ENCODE results near the gene PSMC5. TPM values are rescaled to one million over a fixed set of nuclear protein-coding genes. Genes with fewer than 3 reads are reported as not detected.
"Not testable (repeated sequence)": the region's sequence is repeated elsewhere in the genome, so short reads cannot be mapped to it uniquely, and the experiment has no call there.

Gene PSMC5
- polyA plus RNA-seq (ENCODE audit: low read depth in 6 of 6), result 100 to 1,000 TPM; 107 to 220 (median 118) TPM

DNA sequence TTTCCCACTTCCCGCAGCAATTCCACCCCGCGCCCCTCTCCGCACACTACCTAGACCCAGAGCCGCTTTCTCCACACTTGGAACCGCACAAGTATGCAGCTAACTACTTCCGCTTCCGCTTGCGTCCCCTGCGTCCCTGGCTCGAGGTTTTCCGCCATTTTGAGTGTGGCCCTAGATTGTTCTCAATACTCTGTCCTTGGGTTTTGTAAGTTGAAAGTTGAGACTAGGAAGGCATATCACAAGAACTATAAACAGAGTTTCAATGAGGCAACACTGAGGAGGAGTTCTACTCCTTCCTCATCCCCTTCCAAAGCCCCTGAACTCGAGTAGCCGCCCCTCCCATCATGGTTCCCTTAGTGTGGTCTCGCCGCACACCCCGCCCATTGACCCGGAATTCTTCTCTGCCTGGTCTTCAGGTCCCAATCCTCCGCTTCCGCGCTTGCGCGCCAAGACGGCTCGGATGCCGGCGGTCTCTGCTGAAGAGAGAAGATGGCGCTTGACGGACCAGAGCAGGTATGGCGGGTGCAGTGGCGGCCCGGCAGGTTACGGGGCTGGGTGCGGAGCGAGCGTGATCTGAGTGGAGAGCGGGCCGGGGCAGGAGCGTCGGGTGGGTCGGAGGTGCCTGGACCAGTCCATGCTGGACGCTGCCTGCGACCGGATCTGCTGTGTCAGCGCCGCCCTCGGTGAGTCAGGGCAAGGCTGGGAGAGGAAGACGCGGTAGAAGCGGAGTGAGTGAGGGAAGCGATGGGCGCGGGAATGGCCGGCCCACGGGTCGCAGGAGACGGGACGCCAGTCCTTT, at the start of gene PSMC5, which contains the start of gene FTSJ3:
PSMC5 (plus strand) TSS at position 430 of the 799 bp plus-strand sequence; CDS start at position 490, 60 bp downstream.
FTSJ3 (minus strand) TSS at position 662 of the 799 bp plus-strand sequence. CDS start 761 bp downstream, outside the sequence.
- Mint-ChIP-seq H3K27me3 (no peaks in the 10 kb centered on the region), H3K4me3 (peak within 1 kb of the TSS; percentile 95 to 99 (median 96)), H3K36me3 (peaks cover 6 to 27% of the 10 kb centered on the region in 2 donors), H3K9me3 (no peaks in the 10 kb centered on the region), H3K4me1 (peaks cover 63 to 88% (median 72%) of the 10 kb centered on the region in 3 donors), H3K27ac (peak within 1 kb of the TSS; percentile 97 to 100 (median 99))
- peak; percentile 95 for DNase-seq
- peak; percentile 94 for ATAC-seq (ENCODE audit: low read depth in 2 of 2)

DNA sequence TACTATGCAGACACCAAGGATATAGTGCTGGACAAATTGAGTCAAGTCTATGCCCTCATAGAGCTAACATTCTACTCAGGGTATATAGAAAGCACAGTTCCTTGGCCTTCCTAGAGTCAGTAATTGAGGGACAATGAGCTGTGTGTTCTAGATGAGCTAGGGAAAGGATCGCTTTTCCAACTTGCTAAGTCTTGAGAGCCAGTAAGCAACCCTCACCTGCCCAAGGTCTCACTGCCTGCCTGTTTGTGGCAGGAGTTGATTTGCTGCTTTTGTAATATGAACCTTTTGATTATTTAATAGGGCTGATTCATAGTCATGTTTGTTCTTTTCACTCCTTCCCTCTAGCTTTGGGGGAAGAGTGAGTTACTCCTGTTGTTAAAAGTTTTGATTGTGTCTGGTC, 46.7 kb upstream of the PSMC5 start:
- Mint-ChIP-seq H3K4me1 (peaks cover 50 to 70% (median 66%) of the 10 kb centered on the region in 3 donors), H3K27me3 (no peaks in the 10 kb centered on the region), H3K4me3 (peak overlapping the region in 1 of 8 donors; percentile 37), H3K36me3 (no peaks in the 10 kb centered on the region), H3K27ac (peak overlapping the region in 1 of 6 donors; percentile 85), H3K9me3 (no peaks in the 10 kb centered on the region)
- DNase-seq, result no peak
- ATAC-seq (ENCODE audit: low read depth in 2 of 2), result no peak

DNA sequence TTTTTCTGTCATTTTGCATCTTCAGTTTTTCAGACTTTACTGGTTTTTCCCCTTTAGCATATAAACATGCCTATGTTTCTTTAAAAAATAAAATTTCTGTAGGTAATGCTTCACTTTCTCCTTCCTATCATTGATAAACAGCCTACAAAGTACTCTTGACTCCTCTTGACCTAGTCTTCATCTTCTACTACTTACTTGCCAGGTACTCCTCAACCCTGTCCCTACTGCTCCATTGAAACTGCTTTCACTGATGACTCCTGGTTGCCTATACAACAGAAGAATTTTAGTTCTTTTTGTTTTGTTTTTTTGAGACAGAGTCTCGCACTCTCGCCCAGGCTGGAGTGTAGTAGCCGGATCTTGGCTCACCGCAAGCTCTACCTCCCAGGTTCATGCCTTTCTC, 46.3 kb upstream of the PSMC5 start:
- no peak overlapping the region for H3K27ac Mint-ChIP-seq
- DNase-seq, result no peak
- no peaks in the 10 kb centered on the region for H3K27me3 Mint-ChIP-seq
- no peaks in the 10 kb centered on the region for H3K36me3 Mint-ChIP-seq
- no peaks in the 10 kb centered on the region for H3K9me3 Mint-ChIP-seq
- H3K4me1 Mint-ChIP-seq, result peaks cover 48 to 68% (median 62%) of the 10 kb centered on the region in 3 donors
- no peak for ATAC-seq (ENCODE audit: low read depth in 2 of 2)
- peak overlapping the region in 2 of 8 donors; percentile 37 to 42 for H3K4me3 Mint-ChIP-seq

DNA sequence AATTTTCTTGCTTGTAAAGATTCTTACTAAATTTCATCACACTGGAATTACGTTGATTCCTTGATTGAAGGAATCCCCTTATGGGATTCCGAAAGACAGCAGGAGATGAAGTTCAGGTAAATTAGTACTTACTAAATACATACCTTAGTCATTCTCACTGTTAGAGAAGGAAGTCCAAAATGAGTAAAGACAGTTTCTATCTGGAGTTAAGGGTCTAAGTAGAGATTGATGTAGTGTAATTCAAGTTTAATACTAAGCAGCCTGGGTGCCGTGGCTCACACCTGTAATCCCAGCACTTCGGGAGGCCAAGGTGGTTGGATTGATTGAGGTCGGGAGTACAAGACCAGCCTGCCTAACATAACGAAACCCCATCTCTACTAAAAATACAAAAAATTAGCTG, 43.7 kb upstream of the PSMC5 start:
- H3K9me3 Mint-ChIP-seq, result no peaks in the 10 kb centered on the region
- H3K36me3 Mint-ChIP-seq, result no peaks in the 10 kb centered on the region
- no peaks in the 10 kb centered on the region for H3K27me3 Mint-ChIP-seq
- DNase-seq (no peak), ATAC-seq (ENCODE audit: low read depth in 2 of 2) (no peak)
- no peak overlapping the region for H3K4me3 Mint-ChIP-seq
- H3K27ac Mint-ChIP-seq, result peak overlapping the region in 1 of 6 donors; percentile 33
- H3K4me1 Mint-ChIP-seq, result peaks cover 33 to 46% (median 43%) of the 10 kb centered on the region in 3 donors

DNA sequence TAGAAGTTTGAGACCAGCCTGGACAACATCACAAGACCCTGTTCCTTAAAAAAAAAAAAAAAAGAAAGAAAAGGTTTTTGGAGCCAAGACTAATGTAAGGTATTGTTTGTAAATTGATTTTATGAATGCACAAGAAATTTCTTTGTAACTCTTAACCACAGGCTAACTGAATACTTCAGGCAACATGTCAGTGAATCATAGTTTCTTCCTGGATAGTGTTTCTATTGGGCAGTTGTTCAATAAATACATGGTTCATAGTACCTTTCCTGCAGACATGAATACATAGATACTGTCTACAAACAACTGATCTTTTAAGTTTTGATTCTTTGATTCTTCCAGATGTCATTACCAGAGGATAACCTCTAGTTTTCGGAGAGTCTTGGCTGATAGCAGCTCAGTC, 41.7 kb upstream of the PSMC5 start:
- no peak overlapping the region for H3K4me3 Mint-ChIP-seq
- no peaks in the 10 kb centered on the region for H3K36me3 Mint-ChIP-seq
- no peaks in the 10 kb centered on the region for H3K27me3 Mint-ChIP-seq
- H3K27ac Mint-ChIP-seq, result no peak overlapping the region
- DNase-seq, result no peak
- H3K4me1 Mint-ChIP-seq, result peaks cover 24 to 31% (median 30%) of the 10 kb centered on the region in 3 donors
- ATAC-seq (ENCODE audit: low read depth in 2 of 2), result no peak
- no peaks in the 10 kb centered on the region for H3K9me3 Mint-ChIP-seq

DNA sequence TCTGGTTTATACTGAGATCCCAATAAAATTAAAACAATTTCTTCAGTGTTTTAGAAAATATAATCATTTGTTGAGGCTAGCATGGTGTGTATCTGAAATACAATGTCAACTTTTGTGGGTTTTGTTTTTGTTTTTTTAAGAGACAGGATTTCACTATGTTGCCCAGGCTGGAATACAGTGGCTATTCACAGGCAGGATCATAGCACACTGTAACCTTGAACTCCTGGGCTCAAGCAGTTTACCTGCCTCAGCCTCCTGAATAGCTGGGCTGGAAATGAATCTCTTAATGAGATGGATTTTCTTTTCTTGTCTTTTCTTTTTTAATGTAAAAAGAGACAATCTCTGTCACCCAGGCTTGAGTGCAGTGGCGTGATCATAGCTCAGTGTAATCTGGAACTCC, 41.1 kb upstream of the PSMC5 start:
- Mint-ChIP-seq H3K4me1 (peaks cover 20 to 25% (median 25%) of the 10 kb centered on the region in 3 donors), H3K27ac (peak overlapping the region in 1 of 6 donors; percentile 27), H3K4me3 (no peak overlapping the region), H3K27me3 (no peaks in the 10 kb centered on the region), H3K9me3 (no peaks in the 10 kb centered on the region), H3K36me3 (no peaks in the 10 kb centered on the region)
- ATAC-seq (ENCODE audit: low read depth in 2 of 2) (no peak), DNase-seq (no peak)

DNA sequence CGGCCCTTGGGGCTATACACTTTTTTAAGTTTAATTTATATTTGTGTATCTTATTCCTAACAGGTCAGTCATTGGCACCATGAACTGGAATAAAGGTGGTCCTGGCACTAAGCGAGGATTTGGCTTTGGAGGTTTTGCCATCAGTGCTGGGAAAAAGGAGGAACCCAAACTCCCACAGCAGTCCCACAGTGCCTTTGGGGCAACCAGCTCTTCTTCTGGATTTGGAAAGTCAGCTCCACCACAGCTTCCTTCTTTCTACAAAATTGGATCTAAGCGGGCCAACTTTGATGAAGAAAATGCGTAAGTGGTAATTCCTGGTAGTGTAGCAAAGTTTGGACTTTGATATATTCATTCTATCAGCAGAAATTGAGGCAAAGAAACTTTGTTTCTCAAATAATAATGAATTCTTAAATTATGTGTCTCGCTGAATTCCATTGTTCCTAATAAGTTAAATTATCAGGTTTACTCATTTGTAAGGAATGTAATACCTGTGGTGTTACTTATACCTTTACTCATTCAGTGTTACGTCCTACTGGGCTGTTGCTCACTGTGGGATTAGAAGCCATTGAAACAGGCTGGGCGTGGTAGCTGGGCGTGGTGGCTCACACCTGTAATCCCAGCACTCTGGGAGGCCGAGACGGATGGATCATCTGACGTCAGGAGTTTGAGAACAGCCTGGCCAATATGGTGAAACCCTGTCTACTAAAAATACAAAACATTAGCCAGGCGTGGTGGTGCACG, 40.1 kb upstream of the PSMC5 start:
- H3K36me3 Mint-ChIP-seq, result no peaks in the 10 kb centered on the region
- no peaks in the 10 kb centered on the region for H3K27me3 Mint-ChIP-seq
- H3K4me1 Mint-ChIP-seq, result peaks cover 15 to 18% (median 17%) of the 10 kb centered on the region in 3 donors
- peak overlapping the region in 1 of 6 donors; percentile 58 for H3K27ac Mint-ChIP-seq
- H3K4me3 Mint-ChIP-seq, result no peak overlapping the region
- ATAC-seq (ENCODE audit: low read depth in 2 of 2), result no peak
- no peaks in the 10 kb centered on the region for H3K9me3 Mint-ChIP-seq
- DNase-seq, result no peak

DNA sequence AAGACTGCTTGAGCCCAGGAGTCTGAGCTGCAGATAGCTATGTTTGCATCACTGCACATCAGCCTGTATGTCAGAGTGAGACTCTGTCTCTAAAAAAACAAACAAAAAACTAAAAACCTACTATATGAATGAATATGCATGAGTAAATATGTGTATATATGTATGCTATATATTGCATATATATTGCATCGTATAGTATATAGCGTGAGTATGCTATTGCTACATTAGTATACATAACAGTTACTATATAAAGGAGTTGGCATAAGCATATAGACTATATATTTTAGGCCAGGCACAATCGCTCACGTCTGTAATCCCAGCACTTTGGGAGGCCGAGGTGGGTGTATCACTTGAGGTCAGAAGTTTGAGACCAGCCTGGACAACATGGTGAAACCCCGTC, 37.2 kb upstream of the PSMC5 start:
- Mint-ChIP-seq H3K27me3 (no peaks in the 10 kb centered on the region), H3K36me3 (peaks cover 11 to 13% of the 10 kb centered on the region in 2 donors), H3K4me1 (peaks cover 0 to 5% (median 2%) of the 10 kb centered on the region in 3 donors), H3K27ac (no peak overlapping the region), H3K4me3 (no peak overlapping the region), H3K9me3 (no peaks in the 10 kb centered on the region)
- ATAC-seq (ENCODE audit: low read depth in 2 of 2) (no peak), DNase-seq (no peak)

DNA sequence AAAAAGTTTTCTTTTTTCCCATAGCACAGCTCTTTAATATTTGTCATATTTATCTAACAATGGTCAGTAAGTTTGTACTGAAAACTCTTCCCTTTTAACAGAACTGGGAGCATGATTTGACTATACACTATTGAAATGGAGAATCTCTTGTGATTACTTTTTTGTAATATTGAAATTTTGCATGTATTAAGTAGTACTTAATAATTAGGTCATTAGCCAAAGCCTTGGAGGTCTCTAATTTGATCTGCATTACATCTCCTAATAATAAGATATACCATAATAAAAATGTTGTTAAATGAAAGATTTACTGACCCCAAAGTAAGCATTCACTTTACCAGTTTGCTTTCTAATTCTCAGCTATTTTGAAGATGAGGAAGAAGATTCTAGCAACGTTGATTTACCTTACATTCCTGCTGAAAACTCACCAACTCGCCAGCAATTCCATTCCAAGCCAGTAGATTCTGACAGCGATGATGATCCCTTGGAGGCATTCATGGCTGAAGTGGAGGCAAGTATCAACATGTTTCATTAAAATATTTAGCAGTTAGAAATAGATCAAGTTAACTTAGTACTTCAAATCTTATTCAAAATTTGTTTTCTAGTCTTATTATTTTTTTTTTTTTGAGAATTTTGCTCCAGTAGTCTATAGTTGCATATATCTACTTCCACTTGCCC, 35.0 kb upstream of the PSMC5 start:
- H3K36me3 Mint-ChIP-seq, result peaks cover 11 to 13% of the 10 kb centered on the region in 2 donors
- peak overlapping the region in 1 of 6 donors; percentile 62 for H3K27ac Mint-ChIP-seq
- H3K9me3 Mint-ChIP-seq, result no peaks in the 10 kb centered on the region
- peaks cover 0 to 5% (median 0%) of the 10 kb centered on the region in 3 donors for H3K4me1 Mint-ChIP-seq
- DNase-seq (no peak), ATAC-seq (ENCODE audit: low read depth in 2 of 2) (no peak)
- no peaks in the 10 kb centered on the region for H3K27me3 Mint-ChIP-seq
- no peak overlapping the region for H3K4me3 Mint-ChIP-seq

DNA sequence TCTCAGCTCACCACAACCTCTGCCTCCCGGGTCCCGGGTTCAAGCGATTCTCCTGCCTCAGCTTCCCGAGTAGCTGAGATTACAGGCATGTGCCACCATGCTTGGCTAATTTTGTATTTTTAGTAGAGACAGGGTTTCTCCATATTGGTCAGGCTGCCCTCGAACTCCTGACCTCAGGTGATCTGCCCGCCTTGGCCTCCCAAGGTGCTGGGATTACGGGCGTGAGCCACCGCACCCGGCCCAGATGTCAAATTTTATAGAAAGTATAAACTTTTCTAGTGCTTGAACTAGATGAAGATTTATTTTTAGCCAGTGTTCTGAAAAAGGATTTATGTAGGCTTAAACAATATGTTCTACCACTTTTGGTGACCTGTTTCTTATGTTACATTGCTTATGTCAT, 30.9 kb upstream of the PSMC5 start:
- H3K27me3 Mint-ChIP-seq, H3K27ac Mint-ChIP-seq: not testable (repeated sequence)
- H3K36me3 Mint-ChIP-seq, result peaks cover 17 to 22% of the 10 kb centered on the region in 2 donors

DNA sequence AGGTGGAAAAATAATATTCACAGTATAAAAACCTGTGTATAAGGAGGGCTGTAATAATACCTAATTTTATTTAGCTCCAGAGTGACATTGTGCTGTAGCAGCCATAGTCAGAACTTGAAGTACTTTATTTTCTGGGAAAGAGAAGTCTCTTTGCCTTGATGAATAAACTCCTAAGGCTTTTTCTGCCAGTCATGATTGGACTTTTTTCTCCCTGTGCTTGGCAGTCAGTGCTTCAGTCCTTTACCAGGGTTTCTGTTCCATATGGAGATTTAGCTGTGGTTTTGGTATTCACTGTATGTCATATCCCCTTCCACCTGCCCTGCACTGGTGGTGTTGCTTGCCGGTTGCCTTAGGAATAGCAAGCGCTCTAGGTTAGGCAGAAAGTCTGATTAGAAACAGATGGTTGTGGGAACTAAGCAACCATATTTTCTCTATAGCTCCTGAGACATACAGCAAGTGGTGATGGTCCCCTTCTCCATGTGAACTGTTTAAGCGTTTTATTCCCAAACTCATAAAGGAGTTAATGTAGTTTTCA, 28.6 kb upstream of the PSMC5 start:
- peaks cover 0 to 5% (median 0%) of the 10 kb centered on the region in 3 donors for H3K4me1 Mint-ChIP-seq
- peaks cover 14 to 16% of the 10 kb centered on the region in 2 donors for H3K36me3 Mint-ChIP-seq
- H3K27me3 Mint-ChIP-seq, result no peaks in the 10 kb centered on the region
- H3K4me3 Mint-ChIP-seq, result no peak overlapping the region
- H3K9me3 Mint-ChIP-seq, result no peaks in the 10 kb centered on the region
- peak overlapping the region in 1 of 6 donors; percentile 29 for H3K27ac Mint-ChIP-seq
- ATAC-seq (ENCODE audit: low read depth in 2 of 2), result no peak
- DNase-seq, result no peak

More for the DNA sequence above, 30.9 kb upstream of the PSMC5 start:
- not testable (repeated sequence) for H3K9me3 Mint-ChIP-seq; H3K4me3 Mint-ChIP-seq; ATAC-seq (ENCODE audit: low read depth in 2 of 2); H3K4me1 Mint-ChIP-seq; DNase-seq

DNA sequence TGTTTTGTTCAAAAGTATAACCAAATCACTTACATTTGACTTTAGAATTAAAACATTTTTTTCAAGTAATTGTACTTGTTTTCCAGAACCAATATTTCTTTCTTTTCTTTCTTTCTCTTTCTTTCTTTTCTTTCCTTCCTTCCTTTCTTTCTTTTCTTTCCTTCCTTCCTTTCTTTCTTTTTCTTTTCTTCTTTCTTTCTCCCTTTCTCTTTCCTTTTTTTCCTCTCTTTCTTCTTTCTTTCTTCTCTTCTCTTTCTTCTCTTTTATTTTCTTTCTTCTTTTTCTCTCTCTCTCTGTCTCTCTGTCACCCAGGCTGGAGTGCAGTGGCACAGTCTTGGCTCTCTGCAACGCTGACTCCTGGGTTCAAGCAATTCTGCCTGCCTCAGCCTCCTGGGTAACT, 26.4 kb upstream of the PSMC5 start:
- H3K9me3 Mint-ChIP-seq, result no peaks in the 10 kb centered on the region
- ATAC-seq (ENCODE audit: low read depth in 2 of 2) (no peak), DNase-seq (no peak)
- no peaks in the 10 kb centered on the region for H3K4me1 Mint-ChIP-seq
- H3K27me3 Mint-ChIP-seq, result no peaks in the 10 kb centered on the region
- H3K4me3 Mint-ChIP-seq, result no peak overlapping the region
- H3K27ac Mint-ChIP-seq, result peak overlapping the region in 1 of 6 donors; percentile 4
- peaks cover 9 to 25% of the 10 kb centered on the region in 2 donors for H3K36me3 Mint-ChIP-seq

DNA sequence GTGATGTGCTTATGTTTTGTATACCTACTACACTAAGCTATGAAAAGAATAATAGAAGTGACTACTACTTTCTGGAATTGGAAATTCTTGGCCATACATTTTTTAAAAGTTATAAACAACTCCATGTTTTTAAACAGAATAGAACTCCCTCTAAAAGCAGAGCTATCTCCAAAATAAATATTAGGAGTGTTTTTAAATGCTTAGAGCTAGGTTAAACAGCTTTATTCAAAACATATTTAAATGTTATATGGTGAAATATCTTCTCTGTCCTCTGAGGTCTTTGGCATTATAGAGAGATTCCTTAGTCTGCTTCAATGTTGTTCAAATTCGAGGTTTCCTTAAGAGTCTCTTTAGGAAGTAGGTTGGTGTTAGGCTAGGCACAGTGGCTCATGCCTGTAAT, 22.9 kb upstream of the PSMC5 start:
- H3K4me3 Mint-ChIP-seq, result no peak overlapping the region
- peak overlapping the region in 3 of 6 donors; percentile 6 to 87 (median 30) for H3K27ac Mint-ChIP-seq
- peaks cover 16 to 25% of the 10 kb centered on the region in 2 donors for H3K36me3 Mint-ChIP-seq
- no peak for ATAC-seq (ENCODE audit: low read depth in 2 of 2)
- DNase-seq, result no peak
- H3K27me3 Mint-ChIP-seq, result no peaks in the 10 kb centered on the region
- peaks cover 6 to 13% (median 7%) of the 10 kb centered on the region in 3 donors for H3K4me1 Mint-ChIP-seq
- no peaks in the 10 kb centered on the region for H3K9me3 Mint-ChIP-seq
